ENCODE data around the gene POMP. TPM values are rescaled to one million over a fixed set of nuclear protein-coding genes. Genes with fewer than 3 reads are reported as not detected.

POMP gene
- total and polyA plus RNA-seq, 2 of the 4 experiments (the other 2 are of a cell fraction): 60.2 to 68.4 TPM

DNA sequence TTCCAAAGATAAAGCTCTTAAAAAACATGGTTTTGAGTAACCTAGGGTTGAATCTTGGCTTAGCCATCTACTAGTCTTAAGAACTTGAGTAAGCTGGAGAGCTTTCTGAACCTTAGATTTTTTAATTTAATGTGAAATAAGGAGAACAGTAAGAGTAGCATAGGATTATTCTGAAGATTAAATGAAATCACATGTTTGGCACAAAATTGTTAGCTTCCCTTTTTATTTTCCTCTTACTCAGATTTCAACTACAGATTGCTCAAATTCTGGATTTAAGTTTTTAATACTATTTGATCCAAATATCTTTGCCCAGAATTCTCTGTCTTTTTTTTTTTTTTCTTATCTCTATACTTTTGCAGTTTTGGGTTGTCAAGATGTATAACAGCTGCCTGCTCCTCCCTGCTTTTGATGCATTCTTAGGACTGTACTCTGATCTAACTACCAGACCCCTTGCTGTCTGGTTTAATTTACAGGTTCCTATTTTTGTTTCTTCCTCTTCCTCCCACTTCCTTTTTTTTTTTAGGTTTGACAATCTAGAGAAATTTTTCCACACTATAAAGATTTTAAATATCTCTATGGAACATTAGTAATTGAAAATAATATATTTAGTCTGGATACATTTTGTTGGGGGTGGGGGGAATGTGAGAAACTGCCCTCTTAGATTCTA lies 12.3 kb downstream of the POMP start:
- Histone ChIP-seq H3K79me1 (ENCODE audit: low read depth in 1 of 2, low read length in 2 of 2) (peaks cover 20 to 26% of the 10 kb centered on the region in 2 experiments; a peak in 3 of 4 replicates), H2BK20ac (ENCODE audit: low read depth, low read length) (no peak overlapping the region), H4K91ac (ENCODE audit: insufficient read depth, low read depth, low read length) (no peak overlapping the region), H3K4me1 (ENCODE audit: control insufficient read depth, insufficient read depth, low read length) (no peaks in the 10 kb centered on the region), H3K4me2 (ENCODE audit: low read depth, low read length) (no peak overlapping the region), H3K4ac (ENCODE audit: low read depth, low read length) (no peak overlapping the region), H3K9ac (ENCODE audit: low read depth, low read length) (no peak overlapping the region), H3K23ac (ENCODE audit: low read depth, low read length) (no peak overlapping the region), H3K14ac (replicated peaks; ENCODE audit: low read depth, low read length) (no peak overlapping the region), H2BK120ac (ENCODE audit: low read depth, low read length) (no peak overlapping the region), H2BK5ac (ENCODE audit: low read depth, low read length, poor library complexity, severe bottlenecking) (no peak overlapping the region), H2AK9ac (replicated peaks; ENCODE audit: low read depth, low read length, poor library complexity) (no peak overlapping the region), H3K36me3 (ENCODE audit: control insufficient read depth, insufficient read depth, low read length) (peaks cover 57% of the 10 kb centered on the region), H2BK15ac (ENCODE audit: low read depth, low read length) (no peak overlapping the region), H3K18ac (ENCODE audit: low read depth, low read length) (no peak overlapping the region), H3K4me3 (ENCODE audit: insufficient read depth, low read depth, low read length) (no peak overlapping the region), H3K27ac (ENCODE audit: insufficient read depth, low read length) (no peak overlapping the region), H4K8ac (ENCODE audit: low read depth in 2 of 2, low read length in 2 of 2) (no peak overlapping the region), H3K9me3 (ENCODE audit: control insufficient read depth, insufficient read depth, low read length) (no peaks in the 10 kb centered on the region), H4K20me1 (ENCODE audit: insufficient read depth, low read length) (peaks cover 10% of the 10 kb centered on the region), H3K9me1 (ENCODE audit: insufficient read depth, low read length) (no peaks in the 10 kb centered on the region; the same call in 1 of the 2 replicates), H3K27me3 (ENCODE audit: control insufficient read depth, insufficient read depth, low read length) (no peaks in the 10 kb centered on the region), H3K56ac (ENCODE audit: extremely low read depth, insufficient read depth, low read length) (no peak overlapping the region), H2AFZ (replicated peaks; ENCODE audit: low read length, poor library complexity) (no peak overlapping the region), H2AK5ac (ENCODE audit: low read depth, low read length) (no peak overlapping the region), H4K5ac (ENCODE audit: low read depth, low read length) (no peak overlapping the region)
- intact Hi-C loops (cut with micrococcal nuclease): no loop called here
- ChIA-PET POLR2A (ENCODE audit: unreplicated experiment) (no interaction called here), CTCF (interaction anchor here (0.6 to 1.3 kb wide), 5 partner anchors 15 to 533 kb away, joined by 3 to 6 read pairs (median 4); partner anchors contain the start of gene PAN3)
- BruUV-seq (replicated peaks): no TSS peak
- TF ChIP-seq MAFK (IDR thresholded peaks at IDR 0.05; ENCODE audit: low read depth, low read length) (no peak), CEBPB (IDR thresholded peaks at IDR 0.05; ENCODE audit: low read depth, low read length) (no peak), MAZ (IDR thresholded peaks at IDR 0.05; ENCODE audit: borderline replicate concordance, low read depth, low read length) (no peak), RCOR1 (IDR thresholded peaks at IDR 0.05; ENCODE audit: insufficient replicate concordance, low read length) (no peak), BHLHE40 (IDR thresholded peaks at IDR 0.05; ENCODE audit: low read depth, low read length) (no peak), SMC3 (IDR thresholded peaks at IDR 0.05; ENCODE audit: low read depth, low read length) (no peak), FOS (IDR thresholded peaks at IDR 0.05; ENCODE audit: low read depth, low read length) (no peak), MXI1 (IDR thresholded peaks at IDR 0.05; ENCODE audit: borderline replicate concordance, low read depth, low read length) (no peak), CHD1 (IDR thresholded peaks at IDR 0.05; ENCODE audit: low read depth, low read length) (no peak), RAD21 (IDR thresholded peaks at IDR 0.05; ENCODE audit: low read length) (no peak)
- TF ChIP-seq, protein P1, sequence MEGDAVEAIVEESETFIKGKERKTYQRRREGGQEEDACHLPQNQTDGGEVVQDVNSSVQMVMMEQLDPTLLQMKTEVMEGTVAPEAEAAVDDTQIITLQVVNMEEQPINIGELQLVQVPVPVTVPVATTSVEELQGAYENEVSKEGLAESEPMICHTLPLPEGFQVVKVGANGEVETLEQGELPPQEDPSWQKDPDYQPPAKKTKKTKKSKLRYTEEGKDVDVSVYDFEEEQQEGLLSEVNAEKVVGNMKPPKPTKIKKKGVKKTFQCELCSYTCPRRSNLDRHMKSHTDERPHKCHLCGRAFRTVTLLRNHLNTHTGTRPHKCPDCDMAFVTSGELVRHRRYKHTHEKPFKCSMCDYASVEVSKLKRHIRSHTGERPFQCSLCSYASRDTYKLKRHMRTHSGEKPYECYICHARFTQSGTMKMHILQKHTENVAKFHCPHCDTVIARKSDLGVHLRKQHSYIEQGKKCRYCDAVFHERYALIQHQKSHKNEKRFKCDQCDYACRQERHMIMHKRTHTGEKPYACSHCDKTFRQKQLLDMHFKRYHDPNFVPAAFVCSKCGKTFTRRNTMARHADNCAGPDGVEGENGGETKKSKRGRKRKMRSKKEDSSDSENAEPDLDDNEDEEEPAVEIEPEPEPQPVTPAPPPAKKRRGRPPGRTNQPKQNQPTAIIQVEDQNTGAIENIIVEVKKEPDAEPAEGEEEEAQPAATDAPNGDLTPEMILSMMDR (conservative IDR thresholded peaks at IDR 0.05; ENCODE audit: low read depth, low read length): no peak
- TF ChIP-seq, protein P2, sequence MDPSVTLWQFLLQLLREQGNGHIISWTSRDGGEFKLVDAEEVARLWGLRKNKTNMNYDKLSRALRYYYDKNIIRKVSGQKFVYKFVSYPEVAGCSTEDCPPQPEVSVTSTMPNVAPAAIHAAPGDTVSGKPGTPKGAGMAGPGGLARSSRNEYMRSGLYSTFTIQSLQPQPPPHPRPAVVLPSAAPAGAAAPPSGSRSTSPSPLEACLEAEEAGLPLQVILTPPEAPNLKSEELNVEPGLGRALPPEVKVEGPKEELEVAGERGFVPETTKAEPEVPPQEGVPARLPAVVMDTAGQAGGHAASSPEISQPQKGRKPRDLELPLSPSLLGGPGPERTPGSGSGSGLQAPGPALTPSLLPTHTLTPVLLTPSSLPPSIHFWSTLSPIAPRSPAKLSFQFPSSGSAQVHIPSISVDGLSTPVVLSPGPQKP (IDR thresholded peaks at IDR 0.05; ENCODE audit: borderline replicate concordance, low read depth, low read length): no peak
- TF ChIP-seq, protein P3, sequence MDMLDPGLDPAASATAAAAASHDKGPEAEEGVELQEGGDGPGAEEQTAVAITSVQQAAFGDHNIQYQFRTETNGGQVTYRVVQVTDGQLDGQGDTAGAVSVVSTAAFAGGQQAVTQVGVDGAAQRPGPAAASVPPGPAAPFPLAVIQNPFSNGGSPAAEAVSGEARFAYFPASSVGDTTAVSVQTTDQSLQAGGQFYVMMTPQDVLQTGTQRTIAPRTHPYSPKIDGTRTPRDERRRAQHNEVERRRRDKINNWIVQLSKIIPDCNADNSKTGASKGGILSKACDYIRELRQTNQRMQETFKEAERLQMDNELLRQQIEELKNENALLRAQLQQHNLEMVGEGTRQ (IDR thresholded peaks at IDR 0.05; ENCODE audit: low read depth, low read length): no peak
- dilution Hi-C loops (cut with HindIII; ENCODE audit: low sequenced_read_pairs, unreplicated experiment): no loop called here
- DNase-seq (no peak), ATAC-seq (ENCODE audit: low read depth) (no peak)
- in situ Hi-C loops (cut with MboI; ENCODE audit: low sequenced_read_pairs): no loop called here

Data from IMR-90 (cell line).